Astrocyte of the cerebellum (primary cell): ENCODE measurements around the gene TMEM145.

Experiments used
- DNase-seq: peaks from one replicate; pipeline ENCODE4 v3.0.0-alpha.2; 2011; ENCODE audit warnings: low read depth
- H3K4me3 ChIP-seq: 2 replicates; pipeline ENCODE4 v1.5.1; 2011; ENCODE audit warnings: mild to moderate bottlenecking, low read depth, low read length, moderate library complexity
- CTCF ChIP-seq: IDR thresholded peaks from 2 replicates; pipeline ENCODE4 v1.5.1; 2012; ENCODE audit warnings: low read length, low read depth, moderate library complexity, mild to moderate bottlenecking; ENCODE audit errors: missing control alignments
- in situ Hi-C: cut with HindIII; loops from 2 replicates; pipeline ENCODE4 v1.10.0; 2017; ENCODE audit warnings: low sequenced_read_pairs

Gene TMEM145

GRCh38 chr19:42292042-42292960, 20.8 kb upstream of the TMEM145 start:
- no peak for TF ChIP-seq CTCF
- no peak for DNase-seq
- in situ Hi-C loops, result no loop called here
- no peak overlapping the region for H3K4me3 ChIP-seq

GRCh38 chr19:42292963-42293362, 20.1 kb upstream of the TMEM145 start:
- H3K4me3 ChIP-seq, result no peak overlapping the region
- in situ Hi-C loops, result no loop called here

GRCh38 chr19:42293540-42293939, 19.6 kb upstream of the TMEM145 start:
- no peak for DNase-seq
- no peak overlapping the region for H3K4me3 ChIP-seq
- in situ Hi-C loops, result no loop called here
- no peak for TF ChIP-seq CTCF

More at GRCh38 chr19:42292963-42293362, 20.1 kb upstream of the TMEM145 start:
- no peak for DNase-seq
- no peak for TF ChIP-seq CTCF

GRCh38 chr19:42293948-42294347, 19.2 kb upstream of the TMEM145 start:
- no peak overlapping the region for H3K4me3 ChIP-seq
- in situ Hi-C loops, result no loop called here
- TF ChIP-seq CTCF, result no peak
- DNase-seq, result no peak

GRCh38 chr19:42294471-42295137, 18.5 kb upstream of the TMEM145 start:
- DNase-seq, result no peak
- in situ Hi-C loops, result no loop called here
- no peak overlapping the region for H3K4me3 ChIP-seq
- no peak for TF ChIP-seq CTCF

GRCh38 chr19:42295342-42295741, 17.8 kb upstream of the TMEM145 start:
- no peak for TF ChIP-seq CTCF
- no peak for DNase-seq
- in situ Hi-C loops, result no loop called here
- H3K4me3 ChIP-seq, result no peak overlapping the region
